Heart left ventricle (tissue), 13 donors: ENCODE data around the gene SNRPD3.

Experiments
- POLR2A ChIP-seq, 2 donors: fragments of 450-650 bp; IDR thresholded peaks; one replicate each; pipeline ENCODE4 v1.6.1; 2017; ENCODE audit warnings: antibody characterized with exemption in 2 of 2, mild to moderate bottlenecking in 2 of 2, moderate library complexity in 2 of 2
- TF ChIP-seq, protein P1 (sequence below), 12 donors: fragments of 200-600 bp; sonication (generic) in 4 of 12; IDR thresholded peaks; one replicate each; pipeline versions ENCODE4 v1.5.0 to v1.8.0; 2018 to 2022; ENCODE audit warnings: antibody characterized with exemption in 12 of 12, mild to moderate bottlenecking in 5 of 12
- donor health status: ischemic (EF 13 %, LVEDD 7.1; RV severe dilation, severe dysfunction).
- donor health status: DM: no; HTN: yes; CAD: no.
- donor health status: DM: no; HTN: no; CAD: no.
- donor health status: ischemic (EF 25% LVEDD 6.9; RV normal size, moderate dysfunction).
- donor health status: ischemic (EF 25% LVEDD 5.7; RV mildly dilated, moderate dysfunction).
- donor health status: ischemic (EF 35%, LVEDD 5.7; RV mildly dilated, moderate dysfunction).
- donor health status: nonischemic (EF 11% LVEDD 7.7; RV severe dilation, severe dysfunction).
- donor health status: DM: yes; HTN: yes; CAD: no.
- donor health status: PGD.
- donor health status: ischemic (EF 29% LVEDD 5.4; RV normal size, mild dysfunction).
- donor health status: nonischemic (EF 23%, LVEDD 6.1; RV moderate dilation, normal function).

DNA sequence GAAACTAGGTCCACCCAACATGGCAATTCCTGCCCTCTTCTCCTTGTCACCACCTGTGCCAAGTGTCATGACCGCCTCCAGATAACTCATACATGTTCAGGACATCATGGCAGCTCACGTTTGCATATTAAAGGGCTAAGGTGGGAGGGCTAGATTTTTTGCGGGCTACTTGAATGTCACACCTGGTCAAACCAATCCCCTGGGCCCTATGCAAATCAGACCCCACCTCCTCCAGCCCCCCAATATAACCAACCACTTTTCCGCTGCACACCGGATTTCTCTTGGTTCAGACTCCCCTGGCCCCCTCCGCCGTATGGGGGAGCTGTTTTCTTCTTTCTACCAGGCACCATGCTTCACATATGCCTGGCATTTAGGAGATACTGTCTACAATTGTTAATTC is 48.1 kb upstream of the SNRPD3 start:
- TF ChIP-seq, protein P1, sequence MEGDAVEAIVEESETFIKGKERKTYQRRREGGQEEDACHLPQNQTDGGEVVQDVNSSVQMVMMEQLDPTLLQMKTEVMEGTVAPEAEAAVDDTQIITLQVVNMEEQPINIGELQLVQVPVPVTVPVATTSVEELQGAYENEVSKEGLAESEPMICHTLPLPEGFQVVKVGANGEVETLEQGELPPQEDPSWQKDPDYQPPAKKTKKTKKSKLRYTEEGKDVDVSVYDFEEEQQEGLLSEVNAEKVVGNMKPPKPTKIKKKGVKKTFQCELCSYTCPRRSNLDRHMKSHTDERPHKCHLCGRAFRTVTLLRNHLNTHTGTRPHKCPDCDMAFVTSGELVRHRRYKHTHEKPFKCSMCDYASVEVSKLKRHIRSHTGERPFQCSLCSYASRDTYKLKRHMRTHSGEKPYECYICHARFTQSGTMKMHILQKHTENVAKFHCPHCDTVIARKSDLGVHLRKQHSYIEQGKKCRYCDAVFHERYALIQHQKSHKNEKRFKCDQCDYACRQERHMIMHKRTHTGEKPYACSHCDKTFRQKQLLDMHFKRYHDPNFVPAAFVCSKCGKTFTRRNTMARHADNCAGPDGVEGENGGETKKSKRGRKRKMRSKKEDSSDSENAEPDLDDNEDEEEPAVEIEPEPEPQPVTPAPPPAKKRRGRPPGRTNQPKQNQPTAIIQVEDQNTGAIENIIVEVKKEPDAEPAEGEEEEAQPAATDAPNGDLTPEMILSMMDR (IDR thresholded peaks at IDR 0.05) = no peak
- TF ChIP-seq POLR2A (IDR thresholded peaks at IDR 0.05) = no peak
